Panc1 (cell line): Measurements from ENCODE around the gene ANAPC16. TPM values are rescaled to one million over a fixed set of nuclear protein-coding genes. Genes with fewer than 3 reads are reported as not detected.
"Not testable (repeated sequence)": the region's sequence is repeated elsewhere in the genome, so short reads cannot be mapped to it uniquely, and the experiment has no call there.

Experiments
- ATAC-seq: fragments of 200-7000 bp; cut with Tn5 transposase; 2 replicates; pipeline ENCODE4 v1.9.1; 2020; ENCODE audit warnings: mild to moderate bottlenecking, moderate library complexity
- BruUV-seq: library from RNA; stranded (reverse); fragments of 400-500 nt; replicated peaks from 2 replicates; lab custom pipeline; 2021; lab: Mats Ljungman, UMichigan
- CTCF ChIA-PET: fragments of 300-600 bp; sonication (Branson Sonifier 250); formaldehyde crosslinking; loops from one replicate; lab custom pipeline; 2022; ENCODE audit warnings: antibody characterized with exemption; lab: Charles Lee
- POLR2A ChIA-PET: fragments of 300-600 bp; sonication (Branson Sonifier 250); formaldehyde crosslinking; loops from one replicate; lab custom pipeline; 2022; ENCODE audit warnings: antibody characterized with exemption; lab: Charles Lee
- DNase-seq: peaks from one replicate; pipeline ENCODE4 v3.0.0-alpha.2; 2010; ENCODE audit warnings: low read depth, low spot score
- H3K27ac ChIP-seq: 2 replicates; pipeline ENCODE4 v1.5.1; 2011; ENCODE audit warnings: mild to moderate bottlenecking, low read length, inconsistent platforms
- H3K27me3 ChIP-seq: fragments of 200-500 bp; sonication (Bioruptor generic); 2 replicates; pipeline ENCODE4 v1.6.0; 2014; ENCODE audit warnings: low read length, inconsistent platforms; ENCODE audit not compliant: control insufficient read depth, insufficient read depth
- H3K36me3 ChIP-seq: fragments of 200-500 bp; sonication (Bioruptor generic); 2 replicates; pipeline ENCODE4 v1.5.1; 2014; ENCODE audit warnings: inconsistent platforms, mild to moderate bottlenecking, low read length, moderate library complexity; ENCODE audit not compliant: control insufficient read depth, insufficient read depth
- H3K4me1 ChIP-seq: 2 replicates; pipeline ENCODE4 v1.5.1; 2011; ENCODE audit warnings: inconsistent platforms, mild to moderate bottlenecking, low read length, moderate library complexity; ENCODE audit not compliant: control insufficient read depth, insufficient read depth
- H3K4me3 ChIP-seq, 2 experiments: 2 replicates each; pipeline ENCODE4 v1.5.1; 2011 to 2012; ENCODE audit warnings: low read depth in 2 of 2, low read length in 2 of 2, mild to moderate bottlenecking in 2 of 2, inconsistent platforms in 1 of 2, moderate library complexity in 1 of 2
- H3K9me3 ChIP-seq: fragments of 200-500 bp; sonication (Bioruptor generic); 2 replicates; pipeline ENCODE4 v1.5.1; 2014; ENCODE audit warnings: low read depth, mild to moderate bottlenecking, inconsistent platforms, low read length, moderate library complexity; ENCODE audit not compliant: control insufficient read depth, insufficient read depth
- CTCF ChIP-seq: fragments of 450-650 bp; IDR thresholded peaks from 2 replicates; pipeline ENCODE4 v1.5.1; 2017; ENCODE audit warnings: mild to moderate bottlenecking
- POLR2AphosphoS5 ChIP-seq: IDR thresholded peaks from 2 replicates; pipeline ENCODE4 v1.6.1; 2012; ENCODE audit warnings: mild to moderate bottlenecking, low read depth, low read length, moderate library complexity
- REST ChIP-seq, 2 experiments: IDR thresholded peaks; 2 replicates each; pipeline ENCODE4 v1.6.1; 2011 to 2012; ENCODE audit warnings: low read depth in 2 of 2, control low read depth in 1 of 2, low read length in 1 of 2, mild to moderate bottlenecking in 1 of 2, moderate library complexity in 1 of 2; ENCODE audit not compliant: insufficient read depth in 1 of 2
- SIN3A ChIP-seq: IDR thresholded peaks from 2 replicates; pipeline ENCODE4 v1.6.1; 2012; ENCODE audit warnings: low read depth, mild to moderate bottlenecking, low read length, moderate library complexity, borderline replicate concordance; ENCODE audit not compliant: insufficient read depth
- TCF7L2 ChIP-seq: IDR thresholded peaks from 2 replicates; pipeline ENCODE4 v1.6.1; 2011; ENCODE audit warnings: mild to moderate bottlenecking, low read depth, low read length, inconsistent platforms
- in situ Hi-C: cut with HindIII; loops from 2 replicates; pipeline ENCODE4 v1.10.0; 2016; ENCODE audit warnings: low sequenced_read_pairs, low pct_unique_long_range_greater_than_20kb
- intact Hi-C: fragments of 100-400 bp; cut with micrococcal nuclease; formaldehyde crosslinking; loops from one replicate; pipeline ENCODE4 v1.10.0; 2022; ENCODE audit not compliant: unreplicated experiment
- total RNA-seq: library from RNA; stranded (reverse); gene quantifications from one replicate; pipeline ENCODE4 v1.2.1, GENCODE V29; 2021; ENCODE audit not compliant: unreplicated experiment

The ANAPC16 gene
- total RNA-seq, 1 experiment from 2014 or later = 110 TPM

GRCh38 chr10:72278668-72279393 is 63.0 kb downstream of the ANAPC16 start:
- intact Hi-C loops = no loop called here
- no peak for TF ChIP-seq CTCF
- no peak for TF ChIP-seq SIN3A
- TF ChIP-seq TCF7L2 = 0 out of 2 replicates have a peak, but pooled peaks have one; percentile 6
- 0 out of 4 replicates have a peak, but pooled peaks of 1 of the 2 experiments have one; percentile 1 for TF ChIP-seq REST (IDR thresholded peaks at IDR 0.05; ENCODE audit: insufficient read depth in 1 of 2, low read depth in 2 of 2, low read length in 1 of 2)
- in situ Hi-C loops = loop anchor here (5.0 kb wide), 1 partner anchor 33 kb away; no protein-coding TSS in a partner anchor
- Histone ChIP-seq H3K36me3 (no peaks in the 10 kb centered on the region; the same call in 1 of the 2 replicates), H3K27ac (peak overlapping the region; percentile 91), H3K27me3 (no peaks in the 10 kb centered on the region), H3K4me3 (no peak overlapping the region), H3K9me3 (no peaks in the 10 kb centered on the region), H3K4me1 (peaks cover 38% of the 10 kb centered on the region)
- DNase-seq (no peak), ATAC-seq (no peak)
- ChIA-PET CTCF (interaction anchor here (0.6 kb wide), 1 partner anchor 40 kb away, joined by 4 read pairs; no protein-coding TSS in a partner anchor), POLR2A (interaction anchor here (0.6 kb wide), 1 partner anchor 67 kb away, joined by 5 read pairs; no protein-coding TSS in a partner anchor)
- no TSS peak for BruUV-seq

- peaks cover 38% of the 10 kb centered on the region for H3K4me1 ChIP-seq
- H3K27ac ChIP-seq = peak overlapping the region; percentile 91
- H3K4me3 ChIP-seq, H3K36me3 ChIP-seq, POLR2A ChIA-PET, ATAC-seq, DNase-seq, CTCF ChIA-PET, H3K9me3 ChIP-seq, BruUV-seq, intact Hi-C loops, H3K27me3 ChIP-seq: not testable (repeated sequence)
- in situ Hi-C loops = loop anchor here (5.0 kb wide), 1 partner anchor 33 kb away; no protein-coding TSS in a partner anchor
Observed at GRCh38 chr10:72279587-72279986, 63.8 kb downstream of the ANAPC16 start.

- Histone ChIP-seq H3K4me1 (peaks cover 37% of the 10 kb centered on the region), H3K36me3 (no peaks in the 10 kb centered on the region), H3K4me3 (no peak overlapping the region), H3K27ac (0 out of 2 replicates have a peak overlapping the region, but pooled peaks have one; percentile 7), H3K9me3 (no peaks in the 10 kb centered on the region), H3K27me3 (no peaks in the 10 kb centered on the region)
- no TSS peak for BruUV-seq
- ATAC-seq (no peak), DNase-seq (no peak)
- intact Hi-C loops = no loop called here
- in situ Hi-C loops = no loop called here
- TF ChIP-seq TCF7L2 (no peak), SIN3A (no peak), POLR2AphosphoS5 (no peak)
- ChIA-PET CTCF (no interaction called here), POLR2A (no interaction called here)
Observed at GRCh38 chr10:72283131-72283530, 67.3 kb downstream of the ANAPC16 start.

Other genes with a start within 250 kb of the ANAPC16 start
- 4.8 TPM for gene SPOCK2, start 127.5 kb upstream of the ANAPC16 start, total RNA-seq
- 114 TPM for gene ASCC1, start 264 bp downstream of the ANAPC16 start, total RNA-seq
- 157 TPM for gene DDIT4, start 57.9 kb downstream of the ANAPC16 start, total RNA-seq
- 51.0 TPM for gene DNAJB12, start 138.9 kb downstream of the ANAPC16 start, total RNA-seq